H9 (cell line): ENCODE results near the gene MXD3. TPM values are rescaled to one million over a fixed set of nuclear protein-coding genes. Genes with fewer than 3 reads are reported as not detected.
A peak's percentile ranks its signal among the peaks of the same experiment; 100 is the strongest.

Experiments used
- DNase-seq: peaks from one replicate; pipeline ENCODE4 v3.0.0-alpha.2; 2017
- H2AFZ ChIP-seq: one replicate; pipeline ENCODE4 v1.6.1; 2013; ENCODE audit warnings: mild to moderate bottlenecking, low read length, control low read depth, moderate library complexity
- H2AK5ac ChIP-seq: 2 replicates; pipeline ENCODE4 v1.6.1; 2013; ENCODE audit warnings: low read length, control low read depth, mixed read lengths; ENCODE audit not compliant: insufficient read length
- H2BK120ac ChIP-seq: one replicate; pipeline ENCODE4 v1.6.1; 2013; ENCODE audit warnings: low read depth, mild to moderate bottlenecking, low read length, control low read depth, inconsistent platforms; ENCODE audit not compliant: poor library complexity, severe bottlenecking
- H2BK12ac ChIP-seq: 2 replicates; pipeline ENCODE4 v1.6.1; 2013; ENCODE audit warnings: low read length, control low read depth, mixed read lengths, low read depth; ENCODE audit not compliant: insufficient read length
- H2BK15ac ChIP-seq: 2 replicates; pipeline ENCODE4 v1.6.1; 2013; ENCODE audit warnings: low read depth, low read length, control low read depth
- H2BK20ac ChIP-seq: one replicate; pipeline ENCODE4 v1.6.1; 2013; ENCODE audit warnings: low read depth, mild to moderate bottlenecking, low read length, control low read depth, inconsistent platforms; ENCODE audit not compliant: poor library complexity, severe bottlenecking
- H2BK5ac ChIP-seq: 2 replicates; pipeline ENCODE4 v1.6.1; 2013; ENCODE audit warnings: low read length, control low read depth, mixed read lengths; ENCODE audit not compliant: insufficient read length
- H3K14ac ChIP-seq: 2 replicates; pipeline ENCODE4 v1.6.1; 2013; ENCODE audit warnings: low read length, control low read depth; ENCODE audit not compliant: insufficient read depth
- H3K18ac ChIP-seq: 2 replicates; pipeline ENCODE4 v1.6.1; 2013; ENCODE audit warnings: low read depth, mild to moderate bottlenecking, mixed read lengths, low read length, control low read depth; ENCODE audit not compliant: insufficient read length
- H3K23ac ChIP-seq: 2 replicates; pipeline ENCODE4 v1.6.1; 2013; ENCODE audit warnings: low read length, control low read depth, mixed read lengths, low read depth; ENCODE audit not compliant: insufficient read length
- H3K23me2 ChIP-seq: 2 replicates; pipeline ENCODE4 v1.6.1; 2013; ENCODE audit warnings: low read depth, mild to moderate bottlenecking, mixed read lengths, low read length, control low read depth; ENCODE audit not compliant: insufficient read length, poor library complexity, severe bottlenecking
- H3K27ac ChIP-seq: 2 replicates; pipeline ENCODE4 v1.5.1; 2013; ENCODE audit warnings: low read length, control low read depth, mixed read lengths, low read depth; ENCODE audit not compliant: insufficient read length
- H3K27me3 ChIP-seq: 2 replicates; pipeline ENCODE4 v1.6.1; 2013; ENCODE audit warnings: low read length, control low read depth, inconsistent platforms; ENCODE audit not compliant: insufficient read depth
- H3K4ac ChIP-seq: 2 replicates; pipeline ENCODE4 v1.6.1; 2013; ENCODE audit warnings: low read depth, mild to moderate bottlenecking, control low read depth, inconsistent platforms, low read length, moderate library complexity
- H3K4me1 ChIP-seq: 2 replicates; pipeline ENCODE4 v1.6.1; 2013; ENCODE audit warnings: low read length, control low read depth, inconsistent platforms; ENCODE audit not compliant: insufficient read depth
- H3K4me2 ChIP-seq: 2 replicates; pipeline ENCODE4 v1.6.1; 2013; ENCODE audit warnings: low read length, control low read depth, mixed read lengths; ENCODE audit not compliant: insufficient read length, insufficient read depth
- H3K56ac ChIP-seq: 2 replicates; pipeline ENCODE4 v1.6.1; 2013; ENCODE audit warnings: low read depth, mild to moderate bottlenecking, mixed read lengths, low read length, control low read depth; ENCODE audit not compliant: insufficient read length
- H3K79me1 ChIP-seq: 2 replicates; pipeline ENCODE4 v1.6.1; 2013; ENCODE audit warnings: low read depth, mild to moderate bottlenecking, moderate library complexity, low read length, control low read depth, inconsistent platforms; ENCODE audit not compliant: insufficient read depth, poor library complexity, severe bottlenecking
- H3K79me2 ChIP-seq: 2 replicates; pipeline ENCODE4 v1.6.1; 2013; ENCODE audit warnings: low read length, control low read depth, inconsistent platforms; ENCODE audit not compliant: insufficient read depth
- H3K9ac ChIP-seq: 2 replicates; pipeline ENCODE4 v1.6.1; 2013; ENCODE audit warnings: low read length, control low read depth, mixed read lengths; ENCODE audit not compliant: insufficient read length; ENCODE audit errors: extremely low read depth
- H3K9me3 ChIP-seq: one replicate; pipeline ENCODE4 v1.6.1; 2013; ENCODE audit warnings: low read depth, low read length, inconsistent platforms; ENCODE audit not compliant: control insufficient read depth
- H3T11ph ChIP-seq: one replicate; pipeline ENCODE4 v1.6.1; 2013; ENCODE audit warnings: mild to moderate bottlenecking, low read length, control low read depth, inconsistent platforms
- H4K20me1 ChIP-seq: one replicate; pipeline ENCODE4 v1.6.1; 2013; ENCODE audit not compliant: control insufficient read depth, insufficient read length, insufficient read depth
- H4K5ac ChIP-seq: 2 replicates; pipeline ENCODE4 v1.6.1; 2013; ENCODE audit warnings: low read depth, mild to moderate bottlenecking, mixed read lengths, low read length, control low read depth; ENCODE audit not compliant: insufficient read length
- H4K8ac ChIP-seq: replicated peaks from 2 replicates; pipeline ENCODE4 v1.6.1; 2013; ENCODE audit warnings: low read length, control low read depth, mixed read lengths, low read depth; ENCODE audit not compliant: insufficient read length
- H4K91ac ChIP-seq: 2 replicates; pipeline ENCODE4 v1.6.1; 2013; ENCODE audit warnings: low read depth, mild to moderate bottlenecking, moderate library complexity, mixed read lengths, low read length, control low read depth; ENCODE audit not compliant: insufficient read length
- H3K27ac Mint-ChIP-seq, 3 experiments: 2 replicates in 2 of 3; 3 replicates in 1 of 3; pipeline ENCODE4 v1.8.0; 2020 to 2021; ENCODE audit warnings: mixed read lengths in 3 of 3, mild to moderate bottlenecking in 1 of 3, moderate library complexity in 1 of 3
- H3K27me3 Mint-ChIP-seq: 2 replicates; pipeline ENCODE4 v1.8.0; 2021; ENCODE audit warnings: low read depth, mild to moderate bottlenecking, moderate library complexity, mixed read lengths
- H3K36me3 Mint-ChIP-seq, 3 experiments: 2 replicates in 2 of 3; 3 replicates in 1 of 3; pipeline ENCODE4 v1.8.0; 2020 to 2021; ENCODE audit warnings: low read depth in 3 of 3, mixed read lengths in 3 of 3; ENCODE audit not compliant: insufficient read depth in 1 of 3
- H3K4me1 Mint-ChIP-seq, 2 experiments: 2 replicates each; pipeline ENCODE4 v1.8.0; 2020; ENCODE audit warnings: mixed read lengths in 2 of 2
- H3K4me3 Mint-ChIP-seq, 2 experiments: 2 replicates in 1 of 2; 3 replicates in 1 of 2; pipeline ENCODE4 v1.8.0; 2020 to 2021; ENCODE audit warnings: mild to moderate bottlenecking in 2 of 2, mixed read lengths in 2 of 2, moderate library complexity in 1 of 2
- H3K9me3 Mint-ChIP-seq, 2 experiments: 2 replicates in 1 of 2; 3 replicates in 1 of 2; pipeline ENCODE4 v1.8.0; 2020; ENCODE audit warnings: mild to moderate bottlenecking in 2 of 2, mixed read lengths in 2 of 2, moderate library complexity in 1 of 2
- WGBS: extraction: QIAGEN DNeasy Blood & Tissue Kit; methylation state at CpG from one replicate; pipeline ENCODE4 v1.1.7; 2013; ENCODE audit warnings: missing lambda C conversion rate, low lambda C conversion rate, mixed read lengths; ENCODE audit not compliant: insufficient read length; ENCODE audit errors: extremely low coverage; 5-methylcytosine and 5-hydroxymethylcytosine counted together
- total RNA-seq: library from RNA; stranded (reverse); gene quantifications from 2 replicates; pipeline ENCODE4 v1.2.1, GENCODE V29; 2021
- TF ChIP-seq, protein P1 (sequence below): fragments of 200-600 bp; sonication (generic); conservative IDR thresholded peaks from 3 replicates; pipeline ENCODE4 v1.8.0; 2021; ENCODE audit warnings: antibody characterized with exemption, mild to moderate bottlenecking

The MXD3 gene
- total RNA-seq, 1 experiment from 2014 or later: 9.8 TPM

DNA sequence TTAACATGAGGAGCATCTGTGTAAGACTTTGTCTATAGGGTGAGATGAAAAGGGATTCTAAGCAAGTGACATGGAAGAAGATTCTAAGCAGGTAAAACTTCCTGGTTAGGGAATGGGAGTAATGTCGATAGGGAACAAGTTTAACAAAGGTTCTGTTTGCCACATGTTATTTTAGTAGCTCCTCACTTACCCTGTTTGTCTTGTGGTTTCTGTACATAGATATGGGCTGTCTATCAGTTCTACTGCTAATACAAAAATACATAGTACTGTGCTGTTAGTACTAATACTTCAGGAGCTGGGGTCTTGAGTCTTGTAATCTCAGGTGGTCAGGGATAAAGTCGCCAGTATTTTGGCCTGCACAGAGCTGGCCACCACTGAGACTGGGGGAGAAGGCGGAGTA, 41.0 kb downstream of the MXD3 start:
- no peak overlapping the region; a peak in 1 of 5 replicates for H3K4me3 Mint-ChIP-seq
- Histone ChIP-seq H2BK20ac (no peak overlapping the region), H4K91ac (no peak overlapping the region), H3K27ac (no peak overlapping the region), H2AFZ (no peak overlapping the region), H3K27me3 (no peaks in the 10 kb centered on the region), H2BK15ac (no peak overlapping the region), H3K14ac (no peak overlapping the region), H4K8ac (no peak overlapping the region), H3K56ac (no peak overlapping the region), H2BK120ac (no peak overlapping the region), H3K4me1 (no peaks in the 10 kb centered on the region), H3K79me2 (no peaks in the 10 kb centered on the region; the same call in 1 of the 2 replicates), H3K23me2 (no peaks in the 10 kb centered on the region), H4K20me1 (no peaks in the 10 kb centered on the region), H2BK5ac (no peak overlapping the region), H3K4me2 (no peak overlapping the region), H3K79me1 (no peaks in the 10 kb centered on the region), H3T11ph (no peak overlapping the region), H4K5ac (no peak overlapping the region), H2AK5ac (no peak overlapping the region), H3K9me3 (no peaks in the 10 kb centered on the region), H3K23ac (no peak overlapping the region), H3K9ac (no peak overlapping the region), H3K4ac (no peak overlapping the region), H2BK12ac (no peak overlapping the region), H3K18ac (no peak overlapping the region)
- H3K4me1 Mint-ChIP-seq: no peaks in the 10 kb centered on the region
- no peak for DNase-seq
- H3K27me3 Mint-ChIP-seq: no peaks in the 10 kb centered on the region
- TF ChIP-seq, protein P1, sequence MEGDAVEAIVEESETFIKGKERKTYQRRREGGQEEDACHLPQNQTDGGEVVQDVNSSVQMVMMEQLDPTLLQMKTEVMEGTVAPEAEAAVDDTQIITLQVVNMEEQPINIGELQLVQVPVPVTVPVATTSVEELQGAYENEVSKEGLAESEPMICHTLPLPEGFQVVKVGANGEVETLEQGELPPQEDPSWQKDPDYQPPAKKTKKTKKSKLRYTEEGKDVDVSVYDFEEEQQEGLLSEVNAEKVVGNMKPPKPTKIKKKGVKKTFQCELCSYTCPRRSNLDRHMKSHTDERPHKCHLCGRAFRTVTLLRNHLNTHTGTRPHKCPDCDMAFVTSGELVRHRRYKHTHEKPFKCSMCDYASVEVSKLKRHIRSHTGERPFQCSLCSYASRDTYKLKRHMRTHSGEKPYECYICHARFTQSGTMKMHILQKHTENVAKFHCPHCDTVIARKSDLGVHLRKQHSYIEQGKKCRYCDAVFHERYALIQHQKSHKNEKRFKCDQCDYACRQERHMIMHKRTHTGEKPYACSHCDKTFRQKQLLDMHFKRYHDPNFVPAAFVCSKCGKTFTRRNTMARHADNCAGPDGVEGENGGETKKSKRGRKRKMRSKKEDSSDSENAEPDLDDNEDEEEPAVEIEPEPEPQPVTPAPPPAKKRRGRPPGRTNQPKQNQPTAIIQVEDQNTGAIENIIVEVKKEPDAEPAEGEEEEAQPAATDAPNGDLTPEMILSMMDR: no peak
- H3K9me3 Mint-ChIP-seq: no peaks in the 10 kb centered on the region
- H3K27ac Mint-ChIP-seq: peak overlapping the region in 1 of 3 experiments; percentile 20; a peak in 1 of 7 replicates
- WGBS: no CpG with 5 or more reads among the region's 3 CpGs
- peaks cover 29 to 95% (median 90%) of the 10 kb centered on the region in 3 experiments; a peak in 6 of 7 replicates for H3K36me3 Mint-ChIP-seq
